Limb (tissue), 2 donors: ENCODE results near the gene ST8SIA1.

Experiments
- DNase-seq, 2 donors: peaks; one replicate each; pipeline ENCODE4 v3.0.0-alpha.2; 2016; ENCODE audit errors: extremely low spot score in 2 of 2

The ST8SIA1 gene

DNA sequence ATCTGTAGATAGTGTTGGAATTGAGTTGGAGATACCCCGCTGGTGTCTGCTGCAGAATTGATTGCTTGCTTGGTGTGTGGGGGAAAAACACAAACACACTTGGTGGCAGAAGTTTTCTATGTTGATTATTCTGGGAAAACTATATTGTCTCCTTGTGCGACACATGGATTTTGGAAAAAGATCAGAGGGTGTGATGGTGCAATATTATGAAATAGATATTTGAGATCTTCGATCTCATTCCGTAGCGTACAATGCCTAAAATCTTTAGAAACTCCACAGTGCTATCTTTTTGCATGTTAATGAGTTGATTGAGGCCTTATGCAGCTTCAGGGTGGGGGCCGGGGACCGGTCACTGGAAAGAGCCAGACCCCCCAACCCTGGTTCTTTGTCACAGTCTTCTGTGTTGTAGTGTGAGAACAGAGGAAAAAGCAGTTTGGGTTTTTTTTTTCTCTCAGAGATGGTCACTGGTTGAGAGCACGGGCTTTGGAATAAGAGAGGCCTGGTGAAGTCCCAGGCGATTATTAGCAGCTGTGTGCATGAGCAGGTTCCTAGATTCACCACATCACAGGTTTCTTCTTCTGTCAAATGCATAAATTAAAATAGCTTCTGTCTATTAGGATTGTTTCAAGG is 88.2 kb downstream of the ST8SIA1 start:
- no peak for DNase-seq

GRCh38 chr12:22242726-22243125 is 91.8 kb downstream of the ST8SIA1 start:
- DNase-seq = no peak

GRCh38 chr12:22238211-22238610 is 96.3 kb downstream of the ST8SIA1 start:
- no peak for DNase-seq

DNA sequence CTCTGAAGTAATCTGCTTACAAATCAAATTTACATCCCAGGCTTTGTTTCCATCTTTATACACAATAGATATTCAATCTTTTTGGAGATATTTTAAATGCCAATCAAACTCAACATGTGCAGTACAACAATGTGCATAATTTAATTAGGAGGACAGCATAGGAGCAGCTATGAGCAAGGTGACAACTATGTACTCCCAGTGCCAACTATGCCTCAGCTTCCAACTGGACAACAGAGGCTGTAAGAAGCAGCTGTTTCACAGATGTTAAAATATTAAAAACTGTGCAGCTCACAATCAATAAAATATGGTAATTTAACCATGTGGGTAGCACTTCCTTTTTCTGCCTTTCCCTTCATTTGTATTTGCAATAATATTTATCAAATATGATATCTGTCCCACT is 99.9 kb downstream of the ST8SIA1 start:
- DNase-seq = no peak

DNA sequence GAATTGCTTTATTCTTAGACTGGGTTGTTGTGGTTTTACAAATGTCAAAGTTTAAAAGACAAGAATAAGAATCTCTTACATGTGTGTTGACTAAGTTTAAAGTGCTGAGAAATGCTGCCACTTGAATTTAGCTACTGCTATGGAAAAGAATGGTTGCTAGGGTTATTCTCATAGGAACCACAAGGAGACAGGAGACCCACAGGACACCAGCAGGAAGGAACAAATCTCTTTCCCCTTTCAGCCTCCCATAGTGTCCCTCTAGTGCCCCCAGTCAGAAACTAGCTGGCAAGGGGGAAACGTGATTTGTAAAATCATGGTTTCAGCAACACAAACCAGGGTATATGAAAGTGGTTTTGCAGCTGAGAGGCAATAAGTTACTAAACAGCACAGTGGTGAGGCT is 102.7 kb downstream of the ST8SIA1 start:
- no peak for DNase-seq

DNA sequence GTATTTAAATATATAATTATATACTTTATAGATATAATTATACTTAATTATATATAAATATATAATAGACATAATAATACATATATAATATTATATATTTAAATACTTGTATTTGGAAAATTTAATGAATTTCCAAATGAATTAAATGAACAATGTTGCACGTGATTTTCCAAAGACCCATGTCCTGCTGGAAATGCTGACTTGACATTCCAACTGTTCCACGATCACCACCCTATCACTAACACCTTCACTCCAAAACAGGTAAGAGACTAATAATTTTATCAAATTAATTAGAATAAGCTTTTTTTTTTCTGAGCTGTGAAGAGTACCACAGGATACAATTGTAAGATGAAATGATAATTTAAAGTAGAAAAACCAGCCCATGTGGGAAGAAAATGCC is 103.4 kb downstream of the ST8SIA1 start:
- DNase-seq = no peak

- DNase-seq = peak in 1 of 2 donors; percentile 26
Observed at GRCh38 chr12:22230280-22230794, 104.2 kb downstream of the ST8SIA1 start.

DNA sequence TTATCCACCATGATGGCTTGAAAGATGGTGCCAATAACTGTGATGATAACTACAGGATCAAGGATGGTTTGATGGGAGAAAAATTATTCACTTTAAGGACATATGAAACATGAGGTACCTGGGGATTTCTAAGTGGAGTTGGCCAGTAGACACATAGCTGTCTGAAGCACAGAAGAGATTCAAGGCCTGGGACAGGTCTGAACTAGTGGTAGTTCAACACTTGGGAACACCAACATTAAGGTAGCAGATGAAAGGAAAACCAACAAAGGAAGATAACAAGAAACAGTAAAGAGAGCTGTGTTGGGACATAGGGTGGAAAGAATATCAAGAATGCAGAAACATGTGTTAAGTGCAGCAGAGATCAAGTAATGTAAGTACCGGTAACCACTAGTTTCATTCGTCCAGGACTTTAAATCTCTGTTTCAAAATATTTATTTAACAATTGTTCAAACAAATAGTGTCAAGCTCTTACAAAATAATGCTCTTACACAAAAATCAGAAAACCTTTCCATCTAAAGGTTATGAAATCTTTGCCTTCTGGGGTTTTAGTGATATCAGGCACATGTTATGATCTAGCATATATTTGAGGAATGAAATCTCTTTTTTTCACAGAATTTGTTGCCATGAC is 104.7 kb downstream of the ST8SIA1 start:
- no peak for DNase-seq

- no peak for DNase-seq
Observed at GRCh38 chr12:22228022-22228875, 106.3 kb downstream of the ST8SIA1 start.

DNA sequence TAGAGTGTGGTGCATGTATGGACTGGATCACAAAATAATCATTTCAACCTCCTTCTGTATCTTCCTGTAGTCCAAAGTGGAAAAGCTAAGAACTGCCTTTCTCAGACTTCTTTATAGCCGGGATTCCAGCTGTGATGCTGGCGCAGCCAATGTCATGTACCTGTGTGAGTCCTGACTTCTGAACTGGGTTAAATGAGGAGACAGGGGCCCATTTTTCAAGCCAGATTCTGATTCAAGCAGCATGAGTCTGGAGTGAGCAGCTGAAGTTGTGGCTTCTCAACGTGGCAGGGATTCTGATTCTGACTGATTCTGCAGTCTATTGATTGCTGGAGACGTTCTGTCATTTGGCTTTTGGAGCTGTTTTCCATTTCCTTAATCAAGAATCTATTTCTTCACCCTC is 111.2 kb downstream of the ST8SIA1 start:
- DNase-seq = no peak

- no peak for DNase-seq
Observed at GRCh38 chr12:22217556-22217955, 117.0 kb downstream of the ST8SIA1 start.

GRCh38 chr12:22215467-22216253 is 118.8 kb downstream of the ST8SIA1 start:
- DNase-seq = no peak

DNA sequence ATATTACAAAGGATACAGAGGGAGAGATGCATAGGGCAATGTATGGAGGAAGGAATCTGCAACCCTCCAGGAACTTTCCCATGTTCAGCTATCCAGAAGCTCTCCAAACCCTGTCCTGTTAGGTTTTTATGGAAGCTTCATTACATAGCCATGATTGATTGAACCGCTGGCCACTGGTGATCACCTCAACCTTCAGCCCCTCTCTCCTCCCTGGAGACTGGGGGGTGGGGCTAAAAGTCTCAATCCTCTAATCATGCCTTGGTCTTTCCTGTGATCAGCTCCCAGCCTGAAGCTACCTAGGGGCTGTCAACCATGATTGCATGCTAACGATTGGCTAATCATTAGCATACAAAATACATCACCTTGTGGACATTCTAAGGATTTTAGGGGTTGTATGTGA is 123.4 kb downstream of the ST8SIA1 start:
- DNase-seq = no peak

GRCh38 chr12:22209422-22209821 is 125.1 kb downstream of the ST8SIA1 start:
- no peak for DNase-seq

GRCh38 chr12:22206111-22206728 is 128.3 kb downstream of the ST8SIA1 start:
- no peak for DNase-seq

GRCh38 chr12:22204391-22204790 is 130.1 kb downstream of the ST8SIA1 start:
- DNase-seq = no peak

DNA sequence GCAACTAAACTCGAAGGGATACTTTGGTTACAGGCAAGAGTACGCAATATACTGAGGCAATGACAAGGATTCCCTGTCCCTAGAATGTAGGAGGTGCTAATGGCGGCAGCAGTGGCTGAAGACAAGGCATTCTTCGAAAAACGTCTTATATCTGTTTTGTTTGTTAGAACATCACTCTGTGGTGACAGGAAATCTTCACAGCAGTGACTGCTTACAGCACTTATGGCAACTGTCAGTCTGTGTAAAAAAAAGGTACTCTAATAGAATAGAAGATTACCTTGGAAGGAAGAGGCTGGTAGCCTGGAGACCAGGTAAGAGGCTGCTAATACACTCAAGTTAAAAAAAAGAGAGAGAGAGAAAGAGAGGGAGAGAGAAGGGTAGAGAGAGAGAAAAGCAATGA is 131.7 kb downstream of the ST8SIA1 start:
- no peak for DNase-seq

GRCh38 chr12:22201101-22201500 is 133.4 kb downstream of the ST8SIA1 start:
- DNase-seq = no peak

- DNase-seq = no peak
Observed at GRCh38 chr12:22196236-22196635, 138.3 kb downstream of the ST8SIA1 start.

DNA sequence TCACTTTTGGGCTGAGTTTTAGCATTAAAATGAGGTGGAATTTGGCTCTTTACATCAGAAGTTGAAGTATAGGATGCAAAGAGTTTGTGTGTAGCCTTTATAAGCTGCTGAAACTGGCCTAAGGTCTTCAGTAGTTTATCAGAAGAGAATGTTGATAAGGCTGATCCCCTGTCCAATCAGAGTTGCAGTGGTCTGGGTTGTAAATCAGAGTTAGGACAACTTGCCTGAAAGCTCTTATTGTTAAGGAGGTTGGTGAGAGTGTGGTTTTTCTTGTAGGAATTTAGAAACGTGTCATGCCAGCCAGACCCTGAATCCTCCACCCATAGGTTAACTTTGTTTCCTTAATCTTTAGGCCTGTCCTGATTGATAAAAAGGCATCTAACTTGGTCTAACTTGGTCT is 143.5 kb downstream of the ST8SIA1 start:
- DNase-seq = no peak

GRCh38 chr12:22188431-22188830 is 146.1 kb downstream of the ST8SIA1 start:
- DNase-seq = no peak
